Stimulated activated CD8-positive, alpha-beta memory T cell treated with anti-CD3 and anti-CD28 coated beads, Interleukin-7, amount 100 ng/mL, for 1 hour (primary cell): ENCODE measurements around the gene CEBPA.

ENCODE experiments used
- DNase-seq, 2 donors: peaks; one replicate each; pipeline ENCODE4 v3.0.0-alpha.2; 2020; ENCODE audit warnings: low read depth in 2 of 2

Gene CEBPA

GRCh38 chr19:33251076-33251475 lies 51.3 kb downstream of the CEBPA start:
- DNase-seq = no peak

- DNase-seq = no peak
These were observed 51.8 kb downstream of the CEBPA start for GRCh38 chr19:33250500-33250899.
